NCI-H1105 (cell line): Measurements from ENCODE around the gene GRK3.

Experiments used
- DNase-seq: peaks from one replicate; lab custom pipeline; 2025; lab: John Stamatoyannopoulos, UW

The GRK3 gene

GRCh38 chr22:25626624-25626990, 62.1 kb downstream of the GRK3 start:
- no peak for DNase-seq

GRCh38 chr22:25627271-25627852, 62.9 kb downstream of the GRK3 start:
- no peak for DNase-seq

GRCh38 chr22:25628494-25628893, 64.0 kb downstream of the GRK3 start:
- DNase-seq = peak; percentile 21

- DNase-seq = no peak
Measured at GRCh38 chr22:25629613-25630012, 65.1 kb downstream of the GRK3 start.

GRCh38 chr22:25630447-25630846, 66.0 kb downstream of the GRK3 start:
- no peak for DNase-seq

- no peak for DNase-seq
Measured at GRCh38 chr22:25636323-25636722, 71.8 kb downstream of the GRK3 start.

GRCh38 chr22:25637032-25637431, 72.6 kb downstream of the GRK3 start:
- DNase-seq = no peak

- no peak for DNase-seq
Measured at GRCh38 chr22:25637672-25638071, 73.2 kb downstream of the GRK3 start.

- DNase-seq = no peak
Measured at GRCh38 chr22:25638638-25639037, 74.2 kb downstream of the GRK3 start.

GRCh38 chr22:25641650-25642049, 77.2 kb downstream of the GRK3 start:
- DNase-seq = no peak

- DNase-seq = no peak
Measured at GRCh38 chr22:25643232-25644000, 78.9 kb downstream of the GRK3 start.

GRCh38 chr22:25644122-25644521, 79.6 kb downstream of the GRK3 start:
- DNase-seq = no peak

- no peak for DNase-seq
Measured at GRCh38 chr22:25645266-25645665, 80.8 kb downstream of the GRK3 start.

GRCh38 chr22:25645964-25646363, 81.5 kb downstream of the GRK3 start:
- no peak for DNase-seq

- no peak for DNase-seq
Measured at GRCh38 chr22:25650833-25651232, 86.4 kb downstream of the GRK3 start.

- no peak for DNase-seq
Measured at GRCh38 chr22:25651332-25652085, 87.0 kb downstream of the GRK3 start.

GRCh38 chr22:25654676-25655075, 90.2 kb downstream of the GRK3 start:
- DNase-seq = no peak

GRCh38 chr22:25655371-25655935, 91.0 kb downstream of the GRK3 start:
- no peak for DNase-seq

- no peak for DNase-seq
Measured at GRCh38 chr22:25656724-25657123, 92.2 kb downstream of the GRK3 start.

- DNase-seq = no peak
Measured at GRCh38 chr22:25658633-25659032, 94.2 kb downstream of the GRK3 start.

- no peak for DNase-seq
Measured at GRCh38 chr22:25659413-25659812, 94.9 kb downstream of the GRK3 start.

GRCh38 chr22:25660336-25660735, 95.9 kb downstream of the GRK3 start:
- DNase-seq = no peak

GRCh38 chr22:25661073-25661472, 96.6 kb downstream of the GRK3 start:
- DNase-seq = peak; percentile 23
